Panc1 (cell line): ENCODE measurements around the gene UFD1. TPM values are rescaled to one million over a fixed set of nuclear protein-coding genes. Genes with fewer than 3 reads are reported as not detected.

ENCODE experiments used
- ATAC-seq: fragments of 200-7000 bp; cut with Tn5 transposase; 2 replicates; pipeline ENCODE4 v1.9.1; 2020; ENCODE audit warnings: mild to moderate bottlenecking, moderate library complexity
- BruUV-seq: library from RNA; stranded (reverse); fragments of 400-500 nt; replicated peaks from 2 replicates; lab custom pipeline; 2021; lab: Mats Ljungman, UMichigan
- CTCF ChIA-PET: fragments of 300-600 bp; sonication (Branson Sonifier 250); formaldehyde crosslinking; loops from one replicate; lab custom pipeline; 2022; ENCODE audit warnings: antibody characterized with exemption; lab: Charles Lee
- POLR2A ChIA-PET: fragments of 300-600 bp; sonication (Branson Sonifier 250); formaldehyde crosslinking; loops from one replicate; lab custom pipeline; 2022; ENCODE audit warnings: antibody characterized with exemption; lab: Charles Lee
- DNase-seq: peaks from one replicate; pipeline ENCODE4 v3.0.0-alpha.2; 2010; ENCODE audit warnings: low read depth, low spot score
- H3K27ac ChIP-seq: 2 replicates; pipeline ENCODE4 v1.5.1; 2011; ENCODE audit warnings: mild to moderate bottlenecking, low read length, inconsistent platforms
- H3K27me3 ChIP-seq: fragments of 200-500 bp; sonication (Bioruptor generic); 2 replicates; pipeline ENCODE4 v1.6.0; 2014; ENCODE audit warnings: low read length, inconsistent platforms; ENCODE audit not compliant: control insufficient read depth, insufficient read depth
- H3K36me3 ChIP-seq: fragments of 200-500 bp; sonication (Bioruptor generic); 2 replicates; pipeline ENCODE4 v1.5.1; 2014; ENCODE audit warnings: inconsistent platforms, mild to moderate bottlenecking, low read length, moderate library complexity; ENCODE audit not compliant: control insufficient read depth, insufficient read depth
- H3K4me1 ChIP-seq: 2 replicates; pipeline ENCODE4 v1.5.1; 2011; ENCODE audit warnings: inconsistent platforms, mild to moderate bottlenecking, low read length, moderate library complexity; ENCODE audit not compliant: control insufficient read depth, insufficient read depth
- H3K4me3 ChIP-seq, 2 experiments: 2 replicates each; pipeline ENCODE4 v1.5.1; 2011 to 2012; ENCODE audit warnings: low read depth in 2 of 2, low read length in 2 of 2, mild to moderate bottlenecking in 2 of 2, inconsistent platforms in 1 of 2, moderate library complexity in 1 of 2
- H3K9me3 ChIP-seq: fragments of 200-500 bp; sonication (Bioruptor generic); 2 replicates; pipeline ENCODE4 v1.5.1; 2014; ENCODE audit warnings: low read depth, mild to moderate bottlenecking, inconsistent platforms, low read length, moderate library complexity; ENCODE audit not compliant: control insufficient read depth, insufficient read depth
- POLR2AphosphoS5 ChIP-seq: IDR thresholded peaks from 2 replicates; pipeline ENCODE4 v1.6.1; 2012; ENCODE audit warnings: mild to moderate bottlenecking, low read depth, low read length, moderate library complexity
- SIN3A ChIP-seq: IDR thresholded peaks from 2 replicates; pipeline ENCODE4 v1.6.1; 2012; ENCODE audit warnings: low read depth, mild to moderate bottlenecking, low read length, moderate library complexity, borderline replicate concordance; ENCODE audit not compliant: insufficient read depth
- TCF7L2 ChIP-seq: IDR thresholded peaks from 2 replicates; pipeline ENCODE4 v1.6.1; 2011; ENCODE audit warnings: mild to moderate bottlenecking, low read depth, low read length, inconsistent platforms
- in situ Hi-C: cut with HindIII; loops from 2 replicates; pipeline ENCODE4 v1.10.0; 2016; ENCODE audit warnings: low sequenced_read_pairs, low pct_unique_long_range_greater_than_20kb
- intact Hi-C: fragments of 100-400 bp; cut with micrococcal nuclease; formaldehyde crosslinking; loops from one replicate; pipeline ENCODE4 v1.10.0; 2022; ENCODE audit not compliant: unreplicated experiment
- total RNA-seq: library from RNA; stranded (reverse); gene quantifications from one replicate; pipeline ENCODE4 v1.2.1, GENCODE V29; 2021; ENCODE audit not compliant: unreplicated experiment
- TF ChIP-seq, protein P1 (sequence below), 2 experiments: IDR thresholded peaks; 2 replicates each; pipeline ENCODE4 v1.6.1; 2011 to 2012; ENCODE audit warnings: low read depth in 2 of 2, control low read depth in 1 of 2, low read length in 1 of 2, mild to moderate bottlenecking in 1 of 2, moderate library complexity in 1 of 2; ENCODE audit not compliant: insufficient read depth in 1 of 2
- TF ChIP-seq, protein P2 (sequence below): fragments of 450-650 bp; IDR thresholded peaks from 2 replicates; pipeline ENCODE4 v1.5.1; 2017; ENCODE audit warnings: mild to moderate bottlenecking

Gene UFD1
- total RNA-seq, 1 experiment from 2014 or later, result 82.8 TPM

DNA sequence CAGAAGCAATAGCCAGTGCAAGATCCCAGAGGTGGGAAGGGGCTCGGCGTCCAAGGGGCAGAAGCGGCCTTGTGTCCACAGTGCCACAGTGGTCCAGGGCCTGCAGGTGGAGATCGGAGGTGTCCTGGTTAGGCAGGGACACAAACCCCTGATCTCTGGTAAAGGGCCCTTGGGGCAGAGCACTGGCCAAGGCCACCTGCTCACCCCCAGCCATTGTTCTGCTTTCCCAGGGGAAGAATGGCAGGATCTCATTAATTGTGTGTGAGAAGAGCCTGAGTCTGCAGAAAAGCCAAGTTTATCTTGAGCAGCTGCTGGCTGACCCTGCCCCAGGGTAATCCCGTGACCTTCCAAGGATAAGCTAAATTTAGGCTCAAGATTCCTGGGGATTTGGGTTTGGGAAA is 48.3 kb upstream of the UFD1 start:
- TF ChIP-seq POLR2AphosphoS5, result no peak
- TF ChIP-seq, protein P1, sequence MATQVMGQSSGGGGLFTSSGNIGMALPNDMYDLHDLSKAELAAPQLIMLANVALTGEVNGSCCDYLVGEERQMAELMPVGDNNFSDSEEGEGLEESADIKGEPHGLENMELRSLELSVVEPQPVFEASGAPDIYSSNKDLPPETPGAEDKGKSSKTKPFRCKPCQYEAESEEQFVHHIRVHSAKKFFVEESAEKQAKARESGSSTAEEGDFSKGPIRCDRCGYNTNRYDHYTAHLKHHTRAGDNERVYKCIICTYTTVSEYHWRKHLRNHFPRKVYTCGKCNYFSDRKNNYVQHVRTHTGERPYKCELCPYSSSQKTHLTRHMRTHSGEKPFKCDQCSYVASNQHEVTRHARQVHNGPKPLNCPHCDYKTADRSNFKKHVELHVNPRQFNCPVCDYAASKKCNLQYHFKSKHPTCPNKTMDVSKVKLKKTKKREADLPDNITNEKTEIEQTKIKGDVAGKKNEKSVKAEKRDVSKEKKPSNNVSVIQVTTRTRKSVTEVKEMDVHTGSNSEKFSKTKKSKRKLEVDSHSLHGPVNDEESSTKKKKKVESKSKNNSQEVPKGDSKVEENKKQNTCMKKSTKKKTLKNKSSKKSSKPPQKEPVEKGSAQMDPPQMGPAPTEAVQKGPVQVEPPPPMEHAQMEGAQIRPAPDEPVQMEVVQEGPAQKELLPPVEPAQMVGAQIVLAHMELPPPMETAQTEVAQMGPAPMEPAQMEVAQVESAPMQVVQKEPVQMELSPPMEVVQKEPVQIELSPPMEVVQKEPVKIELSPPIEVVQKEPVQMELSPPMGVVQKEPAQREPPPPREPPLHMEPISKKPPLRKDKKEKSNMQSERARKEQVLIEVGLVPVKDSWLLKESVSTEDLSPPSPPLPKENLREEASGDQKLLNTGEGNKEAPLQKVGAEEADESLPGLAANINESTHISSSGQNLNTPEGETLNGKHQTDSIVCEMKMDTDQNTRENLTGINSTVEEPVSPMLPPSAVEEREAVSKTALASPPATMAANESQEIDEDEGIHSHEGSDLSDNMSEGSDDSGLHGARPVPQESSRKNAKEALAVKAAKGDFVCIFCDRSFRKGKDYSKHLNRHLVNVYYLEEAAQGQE (IDR thresholded peaks at IDR 0.05; ENCODE audit: insufficient read depth in 1 of 2, low read depth in 2 of 2, low read length in 1 of 2), result no peak
- TF ChIP-seq, protein P2, sequence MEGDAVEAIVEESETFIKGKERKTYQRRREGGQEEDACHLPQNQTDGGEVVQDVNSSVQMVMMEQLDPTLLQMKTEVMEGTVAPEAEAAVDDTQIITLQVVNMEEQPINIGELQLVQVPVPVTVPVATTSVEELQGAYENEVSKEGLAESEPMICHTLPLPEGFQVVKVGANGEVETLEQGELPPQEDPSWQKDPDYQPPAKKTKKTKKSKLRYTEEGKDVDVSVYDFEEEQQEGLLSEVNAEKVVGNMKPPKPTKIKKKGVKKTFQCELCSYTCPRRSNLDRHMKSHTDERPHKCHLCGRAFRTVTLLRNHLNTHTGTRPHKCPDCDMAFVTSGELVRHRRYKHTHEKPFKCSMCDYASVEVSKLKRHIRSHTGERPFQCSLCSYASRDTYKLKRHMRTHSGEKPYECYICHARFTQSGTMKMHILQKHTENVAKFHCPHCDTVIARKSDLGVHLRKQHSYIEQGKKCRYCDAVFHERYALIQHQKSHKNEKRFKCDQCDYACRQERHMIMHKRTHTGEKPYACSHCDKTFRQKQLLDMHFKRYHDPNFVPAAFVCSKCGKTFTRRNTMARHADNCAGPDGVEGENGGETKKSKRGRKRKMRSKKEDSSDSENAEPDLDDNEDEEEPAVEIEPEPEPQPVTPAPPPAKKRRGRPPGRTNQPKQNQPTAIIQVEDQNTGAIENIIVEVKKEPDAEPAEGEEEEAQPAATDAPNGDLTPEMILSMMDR, result no peak
- POLR2A ChIA-PET, result no interaction called here
- H3K4me3 ChIP-seq, result no peak overlapping the region
- no TSS peak for BruUV-seq
- H3K36me3 ChIP-seq, result no peaks in the 10 kb centered on the region
- H3K4me1 ChIP-seq, result no peaks in the 10 kb centered on the region
- no peak overlapping the region for H3K27ac ChIP-seq
- no peak for ATAC-seq
- no peaks in the 10 kb centered on the region for H3K27me3 ChIP-seq
- H3K9me3 ChIP-seq, result no peaks in the 10 kb centered on the region
- intact Hi-C loops (loop anchor here (10.0 kb wide), 1 partner anchor 97 kb away; no protein-coding TSS in a partner anchor), in situ Hi-C loops (no loop called here)
- DNase-seq, result no peak
- CTCF ChIA-PET, result no interaction called here

DNA sequence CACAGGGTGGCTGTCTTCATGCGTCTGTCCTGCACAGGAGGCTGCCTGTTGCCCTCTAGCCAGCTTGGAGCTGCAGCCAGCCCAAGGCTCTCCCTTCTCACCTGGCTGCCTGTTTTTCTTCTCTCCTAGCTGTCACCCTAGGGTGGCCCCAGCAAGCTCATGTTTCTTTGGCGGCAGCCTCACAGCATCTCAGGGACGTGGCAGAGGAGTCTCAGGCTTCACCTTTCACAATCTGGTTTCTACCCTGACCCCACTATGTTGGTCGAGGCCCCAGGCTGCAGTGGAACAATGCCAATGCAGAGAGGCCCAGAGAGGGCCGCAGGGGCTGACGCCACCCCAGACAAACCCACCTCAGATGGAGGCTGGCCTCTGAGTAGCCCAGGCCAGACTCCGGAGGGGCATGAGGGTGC is 47.7 kb upstream of the UFD1 start:
- no peak for DNase-seq
- H3K27me3 ChIP-seq, result no peaks in the 10 kb centered on the region
- ChIA-PET POLR2A (no interaction called here), CTCF (no interaction called here)
- no peaks in the 10 kb centered on the region for H3K9me3 ChIP-seq
- no TSS peak for BruUV-seq
- H3K4me1 ChIP-seq, result no peaks in the 10 kb centered on the region
- TF ChIP-seq SIN3A (no peak), POLR2AphosphoS5 (no peak), TCF7L2 (no peak)
- TF ChIP-seq, protein P2, result no peak
- TF ChIP-seq, protein P1 (IDR thresholded peaks at IDR 0.05; ENCODE audit: insufficient read depth in 1 of 2, low read depth in 2 of 2, low read length in 1 of 2), result no peak
- intact Hi-C loops, result loop anchor here (10.0 kb wide), 1 partner anchor 98 kb away; no protein-coding TSS in a partner anchor
- no peak overlapping the region for H3K27ac ChIP-seq
- ATAC-seq, result no peak
- no peaks in the 10 kb centered on the region for H3K36me3 ChIP-seq
- in situ Hi-C loops, result no loop called here
- H3K4me3 ChIP-seq, result no peak overlapping the region
